Smooth muscle cell of the umbilical artery (primary cell): Measurements from ENCODE around the gene JUNB. TPM values are rescaled to one million over a fixed set of nuclear protein-coding genes. Genes with fewer than 3 reads are reported as not detected.

Source experiments
- total RNA-seq: library from RNA; depleted of rRNA; stranded (reverse); fragments of >200 nt; gene quantifications from 2 replicates; pipeline ENCODE4 v1.2.3, GENCODE V29; 2014

Gene JUNB
- total RNA-seq, result 60.2 and 68.0 TPM in 2 replicates

GRCh38 chr19:12791345-12792050 is at the start of gene JUNB:
Gene JUNB (plus strand): TSS chr19:12791486. CDS start chr19:12791772, 286 bp downstream.

GRCh38 chr19:12751635-12752034 is 39.7 kb upstream of the JUNB start, which contains the start of gene BEST2:
Gene BEST2 (plus strand): TSS chr19:12751791. CDS start chr19:12752593, 802 bp downstream.

GRCh38 chr19:12774588-12775555 is 16.4 kb upstream of the JUNB start, which contains the start of gene HOOK2:
Gene HOOK2 (minus strand): TSS chr19:12775552. CDS start chr19:12775449, 103 bp downstream.

GRCh38 chr19:12801466-12802266 is 10.4 kb downstream of the JUNB start, which contains the start of the genes PRDX2 and THSD8:
Gene PRDX2 (minus strand): TSS chr19:12801800. CDS start chr19:12801261, 539 bp downstream.
Gene THSD8 (plus strand): TSS chr19:12802069. CDS start chr19:12802072, 3 bp downstream.

GRCh38 chr19:12806242-12807081 is 15.2 kb downstream of the JUNB start, which contains the start of gene RNASEH2A:
Gene RNASEH2A (plus strand): TSS chr19:12806584. CDS start chr19:12806674, 90 bp downstream.

GRCh38 chr19:12834566-12834943 is 43.3 kb downstream of the JUNB start, which contains the start of gene RTBDN:
Gene RTBDN (minus strand): TSS chr19:12834579. CDS start chr19:12829979, 4,600 bp downstream.

GRCh38 chr19:12838182-12838885 is 47.0 kb downstream of the JUNB start, which contains the start of gene MAST1:
Gene MAST1 (plus strand): TSS chr19:12838515. CDS start chr19:12838573, 58 bp downstream.

Other genes starting within 250 kb of the JUNB start
- 7.5 and 8.9 TPM in 2 replicates for gene ZNF564, start 240.0 kb upstream of the JUNB start, total RNA-seq
- 11.6 and 12.3 TPM in 2 replicates for gene ZNF490, start 180.7 kb upstream of the JUNB start, total RNA-seq
- gene ZNF791, start 180.6 kb upstream of the JUNB start, total RNA-seq, result 14.0 and 16.8 TPM in 2 replicates
- gene MAN2B1, start 124.7 kb upstream of the JUNB start, total RNA-seq, result 41.3 and 47.9 TPM in 2 replicates
- gene WDR83, start 124.7 kb upstream of the JUNB start, total RNA-seq, result 10.2 and 10.7 TPM in 2 replicates
- gene DHPS, start 109.6 kb upstream of the JUNB start, total RNA-seq, result 43.8 and 51.4 TPM in 2 replicates
- gene GNG14, start 103.5 kb upstream of the JUNB start, total RNA-seq, result not detected in 2 replicates
- gene FBXW9, start 94.9 kb upstream of the JUNB start, total RNA-seq, result 4.6 and 4.8 TPM in 2 replicates
- gene TNPO2, start 67.6 kb upstream of the JUNB start, total RNA-seq, result 35.6 and 65.1 TPM in 2 replicates
- 82.2 and 89.1 TPM in 2 replicates for gene TRIR, start 56.8 kb upstream of the JUNB start, total RNA-seq
- gene GET3, start 54.0 kb upstream of the JUNB start, total RNA-seq, result 51.1 and 61.2 TPM in 2 replicates
- not detected in 2 replicates for gene BEST2, start 39.7 kb upstream of the JUNB start, total RNA-seq
- 12.5 and 19.4 TPM in 2 replicates for gene HOOK2, start 15.9 kb upstream of the JUNB start, total RNA-seq
- 184 and 256 TPM in 2 replicates for gene PRDX2, start 10.3 kb downstream of the JUNB start, total RNA-seq
- not detected in 2 replicates for gene THSD8, start 10.6 kb downstream of the JUNB start, total RNA-seq
- gene RNASEH2A, start 15.1 kb downstream of the JUNB start, total RNA-seq, result 7.1 and 23.5 TPM in 2 replicates
- not detected in 2 replicates for gene RTBDN, start 43.1 kb downstream of the JUNB start, total RNA-seq
- gene MAST1, start 47.0 kb downstream of the JUNB start, total RNA-seq, result 0.28 TPM in 1 of 2 replicates, not detected in the other
- 22.2 and 48.1 TPM in 2 replicates for gene DNASE2, start 90.0 kb downstream of the JUNB start, total RNA-seq
- not detected in 2 replicates for gene KLF1, start 95.7 kb downstream of the JUNB start, total RNA-seq
- gene GCDH, start 99.7 kb downstream of the JUNB start, total RNA-seq, result 23.7 and 43.4 TPM in 2 replicates
- not detected in 2 replicates for gene SYCE2, start 127.8 kb downstream of the JUNB start, total RNA-seq
- gene FARSA, start 142.2 kb downstream of the JUNB start, total RNA-seq, result 52.6 and 95.9 TPM in 2 replicates
- gene CALR, start 147.1 kb downstream of the JUNB start, total RNA-seq, result 1,991 and 2,815 TPM in 2 replicates
- gene RAD23A, start 154.4 kb downstream of the JUNB start, total RNA-seq, result 52.6 and 88.1 TPM in 2 replicates
- 12.6 and 13.4 TPM in 2 replicates for gene GADD45GIP1, start 165.7 kb downstream of the JUNB start, total RNA-seq
- gene DAND5, start 178.1 kb downstream of the JUNB start, total RNA-seq, result not detected in 2 replicates
- gene NFIX, start 204.0 kb downstream of the JUNB start, total RNA-seq, result 29.7 and 62.5 TPM in 2 replicates